ENCODE data around the gene ZNRD2.
A peak's percentile ranks its signal among the peaks of the same experiment; 100 is the strongest.
"Not testable (repeated sequence)": the region's sequence is repeated elsewhere in the genome, so short reads cannot be mapped to it uniquely, and the experiment has no call there.

The ZNRD2 gene

GRCh38 chr11:65569973-65570918, at the start of gene ZNRD2:
Gene ZNRD2, plus strand, starts transcription at chr11:65570477. Its CDS starts 15 bp downstream, at chr11:65570492.
- H3K27me3 Mint-ChIP-seq: no peaks in the 10 kb centered on the region
- H3K27ac Mint-ChIP-seq: peak within 1 kb of the TSS; percentile 96
- H3K4me3 Mint-ChIP-seq: peak within 1 kb of the TSS; percentile 92
- H3K36me3 Mint-ChIP-seq (ENCODE audit: low read depth): peaks cover 22% of the 10 kb centered on the region
- H3K4me1 Mint-ChIP-seq (ENCODE audit: low read depth): peaks cover 72% of the 10 kb centered on the region
- H3K9me3 Mint-ChIP-seq: no peaks in the 10 kb centered on the region

- H3K36me3 Mint-ChIP-seq (ENCODE audit: low read depth): not testable (repeated sequence)
- peaks cover 47% of the 10 kb centered on the region for H3K4me1 Mint-ChIP-seq (ENCODE audit: low read depth)
Observed at GRCh38 chr11:65521777-65522521, 48.3 kb upstream of the ZNRD2 start.

GRCh38 chr11:65522718-65523630, 47.3 kb upstream of the ZNRD2 start:
- Mint-ChIP-seq H3K27ac (peak overlapping the region; percentile 78), H3K4me3 (peak overlapping the region; percentile 75), H3K4me1 (ENCODE audit: low read depth) (peaks cover 49% of the 10 kb centered on the region)
- not testable (repeated sequence) for H3K27me3 Mint-ChIP-seq; H3K36me3 Mint-ChIP-seq (ENCODE audit: low read depth); H3K9me3 Mint-ChIP-seq

More at GRCh38 chr11:65521777-65522521, 48.3 kb upstream of the ZNRD2 start:
- H3K9me3 Mint-ChIP-seq, H3K27ac Mint-ChIP-seq, H3K27me3 Mint-ChIP-seq: not testable (repeated sequence)
- peak overlapping the region; percentile 25 for H3K4me3 Mint-ChIP-seq

GRCh38 chr11:65523631-65523968, 46.7 kb upstream of the ZNRD2 start:
- Mint-ChIP-seq H3K4me3 (peak overlapping the region; percentile 75), H3K27ac (peak overlapping the region; percentile 78), H3K4me1 (ENCODE audit: low read depth) (peaks cover 50% of the 10 kb centered on the region)
- H3K36me3 Mint-ChIP-seq (ENCODE audit: low read depth); H3K9me3 Mint-ChIP-seq; H3K27me3 Mint-ChIP-seq: not testable (repeated sequence)

- Mint-ChIP-seq H3K36me3 (ENCODE audit: low read depth) (peaks cover 15% of the 10 kb centered on the region), H3K27ac (peak overlapping the region; percentile 79), H3K27me3 (no peaks in the 10 kb centered on the region), H3K4me3 (peak overlapping the region; percentile 75), H3K4me1 (ENCODE audit: low read depth) (peaks cover 54% of the 10 kb centered on the region), H3K9me3 (no peaks in the 10 kb centered on the region)
Observed at GRCh38 chr11:65524014-65524740, 46.1 kb upstream of the ZNRD2 start.

GRCh38 chr11:65524741-65525545, 45.3 kb upstream of the ZNRD2 start, which contains the start of gene SCYL1:
Gene SCYL1, plus strand, starts transcription at chr11:65525083. Its CDS starts 71 bp downstream, at chr11:65525154.
- Mint-ChIP-seq H3K4me1 (ENCODE audit: low read depth) (peaks cover 60% of the 10 kb centered on the region), H3K4me3 (peak within 1 kb of the TSS; percentile 87), H3K36me3 (ENCODE audit: low read depth) (peaks cover 18% of the 10 kb centered on the region), H3K27ac (peak within 1 kb of the TSS; percentile 79), H3K9me3 (no peaks in the 10 kb centered on the region), H3K27me3 (no peaks in the 10 kb centered on the region)

- H3K36me3 Mint-ChIP-seq (ENCODE audit: low read depth): peaks cover 23% of the 10 kb centered on the region
- H3K4me1 Mint-ChIP-seq (ENCODE audit: low read depth): peaks cover 64% of the 10 kb centered on the region
- peak overlapping the region; percentile 87 for H3K4me3 Mint-ChIP-seq
- H3K9me3 Mint-ChIP-seq: no peaks in the 10 kb centered on the region
- H3K27me3 Mint-ChIP-seq: no peaks in the 10 kb centered on the region
- H3K27ac Mint-ChIP-seq: peak overlapping the region; percentile 77
Observed at GRCh38 chr11:65525546-65526480, 44.5 kb upstream of the ZNRD2 start.

GRCh38 chr11:65526744-65527143, 43.5 kb upstream of the ZNRD2 start:
- no peaks in the 10 kb centered on the region for H3K9me3 Mint-ChIP-seq
- no peaks in the 10 kb centered on the region for H3K27me3 Mint-ChIP-seq
- H3K4me1 Mint-ChIP-seq (ENCODE audit: low read depth): peaks cover 62% of the 10 kb centered on the region
- H3K36me3 Mint-ChIP-seq (ENCODE audit: low read depth): peaks cover 32% of the 10 kb centered on the region
- H3K27ac Mint-ChIP-seq: no peak overlapping the region
- H3K4me3 Mint-ChIP-seq: peak overlapping the region; percentile 87

GRCh38 chr11:65528819-65529350, 41.4 kb upstream of the ZNRD2 start:
- no peaks in the 10 kb centered on the region for H3K9me3 Mint-ChIP-seq
- H3K4me1 Mint-ChIP-seq (ENCODE audit: low read depth): peaks cover 40% of the 10 kb centered on the region
- H3K4me3 Mint-ChIP-seq: no peak overlapping the region
- H3K36me3 Mint-ChIP-seq (ENCODE audit: low read depth): peaks cover 42% of the 10 kb centered on the region
- H3K27me3 Mint-ChIP-seq: no peaks in the 10 kb centered on the region
- H3K27ac Mint-ChIP-seq: peak overlapping the region; percentile 22

- H3K36me3 Mint-ChIP-seq (ENCODE audit: low read depth): peaks cover 42% of the 10 kb centered on the region
- peaks cover 33% of the 10 kb centered on the region for H3K4me1 Mint-ChIP-seq (ENCODE audit: low read depth)
- no peak overlapping the region for H3K4me3 Mint-ChIP-seq
- H3K27ac Mint-ChIP-seq: no peak overlapping the region
- no peaks in the 10 kb centered on the region for H3K9me3 Mint-ChIP-seq
- H3K27me3 Mint-ChIP-seq: no peaks in the 10 kb centered on the region
Observed at GRCh38 chr11:65529475-65530156, 40.7 kb upstream of the ZNRD2 start.

GRCh38 chr11:65530157-65530496, 40.1 kb upstream of the ZNRD2 start:
- no peak overlapping the region for H3K27ac Mint-ChIP-seq
- H3K4me1 Mint-ChIP-seq (ENCODE audit: low read depth): peaks cover 32% of the 10 kb centered on the region
- peaks cover 42% of the 10 kb centered on the region for H3K36me3 Mint-ChIP-seq (ENCODE audit: low read depth)
- H3K27me3 Mint-ChIP-seq: no peaks in the 10 kb centered on the region
- no peak overlapping the region for H3K4me3 Mint-ChIP-seq
- no peaks in the 10 kb centered on the region for H3K9me3 Mint-ChIP-seq
